Kidney (tissue), 14 donors: ENCODE results near the gene PGM1. TPM values are rescaled to one million over a fixed set of nuclear protein-coding genes. Genes with fewer than 3 reads are reported as not detected.

Experiments used
- DNase-seq, 5 donors: peaks; one replicate each; pipeline ENCODE4 v3.0.0-alpha.2; 2013 to 2020
- FAIRE-seq: peaks from 2 replicates; lab custom pipeline; 2012; peaks lifted over from hg19 to GRCh38; lab: Jason Lieb, UNC
- H3K27ac ChIP-seq, 2 donors: one replicate each; pipeline ENCODE4 v1.7.0; 2013; ENCODE audit warnings: low read depth in 2 of 2, low read length in 2 of 2, inconsistent platforms in 1 of 2
- H3K27me3 ChIP-seq: one replicate; pipeline ENCODE4 v1.7.1; 2013; ENCODE audit warnings: low read length, inconsistent platforms; ENCODE audit not compliant: control insufficient read depth, insufficient read depth
- H3K36me3 ChIP-seq, 3 donors: one replicate each; pipeline versions ENCODE4 v1.7.0 to v1.7.1; 2013; ENCODE audit warnings: low read length in 3 of 3, control low read depth in 1 of 3, inconsistent platforms in 1 of 3; ENCODE audit not compliant: insufficient read depth in 3 of 3, control insufficient read depth in 2 of 3
- H3K4me1 ChIP-seq, 3 donors: one replicate each; pipeline versions ENCODE4 v1.7.0 to v1.7.1; 2013; ENCODE audit warnings: low read length in 3 of 3, inconsistent platforms in 1 of 3, low read depth in 1 of 3; ENCODE audit not compliant: control insufficient read depth in 2 of 3, insufficient read depth in 2 of 3
- H3K4me3 ChIP-seq, 3 donors: one replicate each; pipeline versions ENCODE4 v1.7.0 to v1.8.1; 2013; ENCODE audit warnings: low read length in 3 of 3, control low read depth in 1 of 3, inconsistent platforms in 1 of 3
- H3K9ac ChIP-seq, 3 donors: one replicate each; pipeline versions ENCODE4 v1.7.0 to v1.7.1; 2013; ENCODE audit warnings: low read length in 3 of 3, control low read depth in 1 of 3, inconsistent platforms in 1 of 3
- H3K9me3 ChIP-seq, 3 donors: one replicate each; pipeline versions ENCODE4 v1.7.0 to v1.7.1; 2013; ENCODE audit warnings: low read length in 3 of 3, control low read depth in 1 of 3, inconsistent platforms in 1 of 3; ENCODE audit not compliant: control insufficient read depth in 2 of 3, insufficient read depth in 1 of 3
- CTCF ChIP-seq: IDR thresholded peaks from 3 replicates; pipeline ENCODE4 v1.5.1; 2012; ENCODE audit warnings: mild to moderate bottlenecking, moderate library complexity, borderline replicate concordance; ENCODE audit not compliant: insufficient read depth; ENCODE audit errors: extremely low read depth
- intact Hi-C: fragments of 100-400 bp; cut with DNase I; formaldehyde crosslinking; loops from one replicate; pipeline ENCODE4 v1.11.1; 2022
- polyA plus RNA-seq: library from polyadenylated mRNA; stranded (reverse); fragments of 350-450 nt; fragmentation: Illumina TruSeq; extraction: RNeasy Lipid Tissue Mini Kit (QIAGEN cat#74804); gene quantifications from one replicate; pipeline ENCODE4 v1.2.3, GENCODE V29; 2014; ENCODE audit warnings: low read depth, low replicate concordance; ENCODE audit not compliant: insufficient read depth
- total RNA-seq: library from RNA; stranded (reverse); fragmentation: NEBNext Ultra II Directional; extraction: Animal tissue kit (Norgen Biotek cat#: 25700); gene quantifications from one replicate; pipeline ENCODE4 v1.2.1, GENCODE V29; 2021
- donor health status: control.
- donor health status: control.
- donor health status: control.
- donor health status: control.
- donor health status: control.
- donor health status: DM: yes; HTN: yes; CAD: no.
- donor health status: Normal renal cell carcinoma (clear cell type).

The PGM1 gene
- total and polyA plus RNA-seq, 2 donors from 2014 or later, result 40.3 to 59.3 TPM

GRCh38 chr1:63648689-63649088 is 55.5 kb downstream of the PGM1 start:
- intact Hi-C loops, result no loop called here
- Histone ChIP-seq H3K4me1 (peaks cover 0 to 3% (median 0%) of the 10 kb centered on the region in 3 donors), H3K4me3 (no peak overlapping the region), H3K27me3 (no peaks in the 10 kb centered on the region), H3K36me3 (peaks cover 0 to 20% (median 8%) of the 10 kb centered on the region in 3 donors), H3K27ac (no peak overlapping the region), H3K9ac (no peak overlapping the region), H3K9me3 (no peaks in the 10 kb centered on the region)
- no peak for TF ChIP-seq CTCF
- DNase-seq (no peak), FAIRE-seq (no peak)

GRCh38 chr1:63651161-63651701 is 58.0 kb downstream of the PGM1 start:
- Histone ChIP-seq H3K9me3 (no peaks in the 10 kb centered on the region), H3K9ac (no peak overlapping the region), H3K4me1 (no peaks in the 10 kb centered on the region), H3K27ac (no peak overlapping the region), H3K36me3 (peaks cover 0 to 25% (median 12%) of the 10 kb centered on the region in 3 donors), H3K27me3 (no peaks in the 10 kb centered on the region), H3K4me3 (no peak overlapping the region)
- no peak for TF ChIP-seq CTCF
- FAIRE-seq, result no peak
- no peak for DNase-seq
- intact Hi-C loops, result no loop called here

GRCh38 chr1:63653976-63654375 is 60.8 kb downstream of the PGM1 start:
- Histone ChIP-seq H3K9me3 (no peaks in the 10 kb centered on the region), H3K27me3 (no peaks in the 10 kb centered on the region), H3K4me1 (no peaks in the 10 kb centered on the region), H3K27ac (no peak overlapping the region), H3K9ac (no peak overlapping the region), H3K4me3 (no peak overlapping the region), H3K36me3 (peaks cover 0 to 30% (median 12%) of the 10 kb centered on the region in 3 donors)
- intact Hi-C loops, result no loop called here
- peak in 3 of 5 donors; percentile 17 to 31 (median 23) for DNase-seq
- TF ChIP-seq CTCF, result no peak
- FAIRE-seq, result no peak

GRCh38 chr1:63659448-63659847 is 66.2 kb downstream of the PGM1 start:
- Histone ChIP-seq H3K27ac (no peak overlapping the region), H3K9me3 (no peaks in the 10 kb centered on the region), H3K4me1 (no peaks in the 10 kb centered on the region), H3K36me3 (peaks cover 0 to 10% (median 4%) of the 10 kb centered on the region in 3 donors), H3K27me3 (no peaks in the 10 kb centered on the region), H3K9ac (no peak overlapping the region), H3K4me3 (no peak overlapping the region)
- DNase-seq (no peak), FAIRE-seq (no peak)
- no peak for TF ChIP-seq CTCF
- intact Hi-C loops, result no loop called here
